Hematopoietic multipotent progenitor cell treated with erythropoietin and hydrocortisone succinate and interleukin-3 and kit ligand, for 17 days (in vitro differentiated cells): ENCODE data around the gene IL1R1.

Experiments
- DNase-seq: peaks from one replicate; pipeline ENCODE4 v3.0.0-alpha.2; 2015; ENCODE audit warnings: low spot score

IL1R1 gene

GRCh38 chr2:102176172-102176571 lies 33.6 kb downstream of the IL1R1 start:
- no peak for DNase-seq

GRCh38 chr2:102177814-102178478 lies 35.4 kb downstream of the IL1R1 start:
- no peak for DNase-seq

DNA sequence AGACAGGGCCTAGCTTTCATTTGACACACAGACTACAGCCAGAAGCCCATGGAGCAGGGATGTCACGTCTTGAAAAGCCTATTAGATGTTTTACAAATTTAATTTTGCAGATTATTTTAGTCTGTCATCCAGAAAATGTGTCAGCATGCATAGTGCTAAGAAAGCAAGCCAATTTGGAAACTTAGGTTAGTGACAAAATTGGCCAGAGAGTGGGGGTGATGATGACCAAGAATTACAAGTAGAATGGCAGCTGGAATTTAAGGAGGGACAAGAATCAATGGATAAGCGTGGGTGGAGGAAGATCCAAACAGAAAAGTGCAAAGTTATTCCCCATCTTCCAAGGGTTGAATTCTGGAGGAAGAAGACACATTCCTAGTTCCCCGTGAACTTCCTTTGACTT lies 36.5 kb downstream of the IL1R1 start:
- DNase-seq: no peak

GRCh38 chr2:102179788-102180686 lies 37.5 kb downstream of the IL1R1 start:
- no peak for DNase-seq

DNA sequence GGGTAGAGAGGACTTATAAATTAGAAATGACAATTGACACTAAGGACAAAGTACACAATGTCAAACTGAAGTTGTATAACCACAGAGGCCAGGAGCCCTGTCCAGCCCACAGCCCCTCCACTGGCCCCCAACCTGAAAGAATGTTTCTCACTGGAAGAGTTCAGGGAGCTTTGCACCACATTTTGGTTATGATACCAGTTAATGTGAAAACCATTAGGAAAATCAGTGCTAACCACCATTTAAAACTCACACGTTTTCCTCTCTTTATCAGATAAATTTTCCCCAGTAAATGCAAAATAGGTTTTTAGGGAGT lies 38.1 kb downstream of the IL1R1 start:
- no peak for DNase-seq

GRCh38 chr2:102181376-102181775 lies 38.8 kb downstream of the IL1R1 start:
- DNase-seq: no peak

DNA sequence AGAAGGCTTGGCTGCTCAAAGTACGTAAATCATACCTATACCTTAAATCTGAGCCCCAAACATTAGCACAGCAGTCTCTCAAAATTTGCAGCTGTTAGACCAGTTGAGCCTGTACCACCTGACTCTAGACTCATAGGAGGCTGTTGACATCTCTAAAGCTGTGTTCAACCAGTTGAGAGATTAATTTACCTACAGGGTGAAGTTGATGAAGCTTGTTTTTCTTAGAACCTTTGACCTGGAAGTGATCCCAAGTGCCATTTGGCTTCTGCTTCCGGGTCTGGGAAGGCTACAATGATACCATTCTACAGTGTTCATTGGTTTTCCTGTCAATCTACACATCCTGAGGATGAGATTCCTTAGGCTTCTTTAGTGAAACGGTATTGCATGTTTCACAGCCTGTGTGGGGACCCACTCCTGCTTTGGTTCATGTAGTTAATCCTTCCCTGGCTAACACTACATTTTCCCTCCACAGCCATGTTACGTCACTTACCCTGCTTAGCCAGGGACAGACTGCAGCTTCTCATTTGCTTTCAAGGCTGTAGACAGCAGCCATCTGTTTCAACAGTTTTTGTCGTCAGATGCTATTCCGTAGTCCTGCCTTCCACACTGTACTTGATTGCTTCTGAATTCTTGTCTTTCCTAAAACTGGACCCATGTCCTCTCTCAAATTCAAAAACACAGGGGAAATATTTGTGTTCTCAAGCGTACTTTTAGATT lies 39.5 kb downstream of the IL1R1 start:
- DNase-seq: no peak

DNA sequence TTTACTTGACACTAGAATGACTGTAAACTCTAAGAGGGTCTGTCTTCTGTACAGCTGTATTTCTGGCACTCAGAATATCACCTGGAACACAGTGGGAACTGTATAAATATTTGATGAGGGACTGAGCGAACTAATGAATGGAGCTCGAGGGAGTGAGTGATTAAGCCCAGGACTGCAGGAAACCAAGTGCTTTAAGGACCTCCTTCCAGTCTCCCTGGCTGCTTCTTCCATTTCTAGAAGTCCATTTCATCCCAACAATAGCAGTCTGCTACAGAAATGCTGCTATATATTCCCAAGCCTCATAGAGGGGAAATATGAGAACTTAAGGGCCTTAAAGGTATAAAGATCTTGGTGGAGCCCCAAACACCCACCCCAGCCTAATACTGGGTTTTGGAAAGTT lies 41.5 kb downstream of the IL1R1 start:
- DNase-seq: no peak

- no peak for DNase-seq
Measured at GRCh38 chr2:102184568-102184967, 42.0 kb downstream of the IL1R1 start.

GRCh38 chr2:102185347-102185746 lies 42.8 kb downstream of the IL1R1 start:
- no peak for DNase-seq

- DNase-seq: no peak
Measured at GRCh38 chr2:102186791-102187495, 44.4 kb downstream of the IL1R1 start, which contains the start of gene IL1RL2. Gene IL1RL2 (plus strand): TSS chr2:102187023. CDS start chr2:102187868, 845 bp downstream.

- DNase-seq: no peak
Measured at GRCh38 chr2:102187496-102188150, 45.1 kb downstream of the IL1R1 start.

GRCh38 chr2:102190430-102191107 lies 48.0 kb downstream of the IL1R1 start:
- no peak for DNase-seq

DNA sequence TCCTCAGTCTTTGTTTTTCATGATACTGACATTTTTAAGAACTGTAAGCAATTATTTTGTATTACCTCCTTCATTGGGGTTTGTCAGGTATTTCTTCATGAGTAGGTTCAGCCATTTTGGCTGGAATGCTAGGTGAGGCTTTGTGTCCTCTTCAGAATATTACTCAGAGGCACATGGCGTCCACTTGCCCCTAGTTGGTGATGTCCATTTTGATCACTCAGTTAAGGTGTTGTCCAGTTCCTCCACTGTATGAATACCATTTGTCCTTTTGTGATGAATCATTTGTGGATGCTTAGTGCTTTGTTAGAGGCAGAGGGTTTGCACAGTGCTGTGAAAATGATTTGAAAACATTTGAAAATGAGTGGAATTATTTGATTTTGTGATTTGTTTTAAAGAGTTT lies 49.0 kb downstream of the IL1R1 start:
- DNase-seq: no peak

DNA sequence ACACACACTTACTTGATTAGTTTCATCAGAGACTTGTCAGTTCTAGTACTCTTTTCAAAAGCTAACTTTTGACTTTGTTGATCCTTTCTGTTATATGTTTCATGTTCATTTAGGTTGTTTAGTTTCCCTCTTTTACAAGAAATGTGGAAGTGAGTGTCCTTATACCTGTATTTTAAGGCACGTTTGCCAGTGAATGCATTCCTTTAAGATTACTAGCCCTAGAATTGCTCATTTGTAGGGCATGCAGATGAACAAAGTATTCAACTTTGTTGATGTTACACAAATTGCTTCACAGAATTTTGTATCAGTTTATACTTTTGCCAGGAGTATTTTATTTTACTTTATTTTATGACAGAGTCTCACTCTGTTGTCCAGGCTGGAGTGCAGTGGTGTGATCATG lies 50.5 kb downstream of the IL1R1 start:
- no peak for DNase-seq

DNA sequence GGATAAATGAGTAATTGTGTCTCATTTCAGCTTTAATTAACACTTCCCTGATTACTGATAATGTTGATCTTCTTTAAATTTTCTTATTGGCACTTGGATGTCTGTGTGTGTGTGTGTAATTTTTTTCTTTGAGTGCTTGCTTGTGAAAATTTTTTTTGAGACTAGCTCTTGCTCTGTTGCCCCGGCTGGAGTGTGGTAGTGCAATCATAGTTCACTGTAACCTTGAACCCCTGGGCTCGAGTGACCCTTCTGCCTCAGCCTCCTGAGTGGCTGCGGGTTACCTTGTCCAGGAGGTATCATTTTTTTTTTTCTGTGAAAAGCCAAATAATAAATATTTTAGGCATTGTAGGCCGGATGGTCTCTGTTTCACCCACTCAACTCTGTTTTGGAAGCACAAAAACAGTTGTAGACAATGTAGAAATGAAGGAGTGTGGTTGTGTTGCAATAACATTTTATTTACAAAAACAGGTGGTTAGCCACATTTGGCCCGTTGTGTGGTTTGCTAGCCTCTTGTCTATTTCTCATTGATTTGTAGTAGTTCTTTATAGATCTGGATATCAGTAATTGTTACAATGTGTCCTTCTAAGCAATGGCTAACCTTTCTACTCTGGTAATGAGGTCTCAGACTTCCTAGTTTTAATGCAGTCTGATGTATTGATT lies 52.2 kb downstream of the IL1R1 start:
- no peak for DNase-seq

GRCh38 chr2:102197389-102198137 lies 55.0 kb downstream of the IL1R1 start:
- DNase-seq: no peak

GRCh38 chr2:102200539-102200938 lies 58.0 kb downstream of the IL1R1 start:
- DNase-seq: no peak

GRCh38 chr2:102204638-102205037 lies 62.1 kb downstream of the IL1R1 start:
- no peak for DNase-seq
